Heart left ventricle (tissue), 16 donors: ENCODE results near the gene MAST4. TPM values are rescaled to one million over a fixed set of nuclear protein-coding genes. Genes with fewer than 3 reads are reported as not detected.

Experiments
- ATAC-seq, 4 donors: fragments of 200-7000 bp; cut with Tn5 transposase; one replicate each; pipeline ENCODE4 v1.9.1; 2020 to 2022; ENCODE audit warnings: moderate library complexity in 4 of 4, mild to moderate bottlenecking in 3 of 4, moderate number of reproducible peaks in 1 of 4
- DNase-seq, 5 donors: peaks; one replicate each; pipeline ENCODE4 v3.0.0-alpha.2; 2020
- H3K27ac ChIP-seq, 12 donors: fragments of 200-600 bp; sonication (generic) in 4 of 12; one replicate each; pipeline versions ENCODE4 v1.5.0 to v1.8.0; 2016 to 2022; ENCODE audit warnings: mild to moderate bottlenecking in 2 of 12
- H3K27me3 ChIP-seq, 9 donors: fragments of 200-600 bp; sonication (generic) in 2 of 9; one replicate each; pipeline versions ENCODE4 v1.5.1 to v1.8.0; 2016 to 2022; ENCODE audit warnings: mild to moderate bottlenecking in 3 of 9
- H3K36me3 ChIP-seq, 9 donors: fragments of 200-600 bp; sonication (generic) in 2 of 9; one replicate each; pipeline versions ENCODE4 v1.5.0 to v1.8.0; 2018 to 2022; ENCODE audit warnings: mild to moderate bottlenecking in 2 of 9
- H3K4me1 ChIP-seq, 12 donors: fragments of 200-600 bp; sonication (generic) in 4 of 12; one replicate each; pipeline versions ENCODE4 v1.5.0 to v1.8.0; 2016 to 2022; ENCODE audit warnings: mild to moderate bottlenecking in 3 of 12
- H3K4me3 ChIP-seq, 12 donors: fragments of 200-600 bp; sonication (generic) in 4 of 12; one replicate each; pipeline versions ENCODE4 v1.5.0 to v1.8.0; 2017 to 2022; ENCODE audit warnings: mild to moderate bottlenecking in 9 of 12, moderate library complexity in 4 of 12
- H3K9me3 ChIP-seq, 12 donors: fragments of 200-600 bp; sonication (generic) in 4 of 12; one replicate each; pipeline versions ENCODE4 v1.5.0 to v1.8.0; 2016 to 2022; ENCODE audit warnings: mild to moderate bottlenecking in 1 of 12
- CTCF ChIP-seq, 12 donors: fragments of 200-600 bp; sonication (generic) in 4 of 12; IDR thresholded peaks; one replicate each; pipeline versions ENCODE4 v1.5.0 to v1.8.0; 2018 to 2022; ENCODE audit warnings: antibody characterized with exemption in 12 of 12, mild to moderate bottlenecking in 5 of 12
- POLR2A ChIP-seq, 2 donors: fragments of 450-650 bp; IDR thresholded peaks; one replicate each; pipeline ENCODE4 v1.6.1; 2017; ENCODE audit warnings: antibody characterized with exemption in 2 of 2, mild to moderate bottlenecking in 2 of 2, moderate library complexity in 2 of 2
- WGBS, 4 donors: extraction: QIAGEN DNeasy Blood & Tissue Kit in 2 of 4; methylation state at CpG; one replicate each; pipeline versions ENCODE4 v1.1.5 to v1.1.7; 2013 to 2018; 5-methylcytosine and 5-hydroxymethylcytosine counted together
- intact Hi-C, 10 donors: fragments of 100-400 bp; cut with DNase I; formaldehyde crosslinking; loops; one replicate each; pipeline versions ENCODE4 v1.11.1 to v1.14.2; 2022
- polyA plus RNA-seq, 2 donors: library from polyadenylated mRNA; stranded (reverse); fragments of 200-250 nt; gene quantifications; one replicate each; pipeline ENCODE4 v1.2.3, GENCODE V29; 2013
- total RNA-seq, 9 donors: library from RNA; depleted of rRNA in 2 of 9; stranded (reverse); fragments of >200 nt in 2 of 9; fragmentation: NEBNext Ultra II Directional in 3 of 9; extraction: Animal tissue kit (Norgen Biotek cat#: 25700) in 3 of 9; gene quantifications; one replicate each; pipeline versions ENCODE4 v1.1.0 to v1.2.4, GENCODE V29; 2016 to 2023
- donor health status: ischemic (EF 13 %, LVEDD 7.1; RV severe dilation, severe dysfunction).
- donor health status: healthy with polysubstance abuse.
- donor health status: DM: no; HTN: yes; CAD: no.
- donor health status: DM: no; HTN: no; CAD: no.
- donor health status: ischemic (EF 25% LVEDD 6.9; RV normal size, moderate dysfunction).
- donor health status: ischemic (EF 25% LVEDD 5.7; RV mildly dilated, moderate dysfunction).
- donor health status: healthy.
- donor health status: DM: yes; HTN: yes; CAD: no.
- donor health status: ischemic (EF 35%, LVEDD 5.7; RV mildly dilated, moderate dysfunction).
- donor health status: nonischemic (EF 11% LVEDD 7.7; RV severe dilation, severe dysfunction).
- donor health status: DM: yes; HTN: yes; CAD: no.
- donor health status: PGD.
- donor health status: ischemic (EF 29% LVEDD 5.4; RV normal size, mild dysfunction).
- donor health status: nonischemic (EF 23%, LVEDD 6.1; RV moderate dilation, normal function).

MAST4 gene
- total and polyA plus RNA-seq, 11 donors = 26.8 to 96.2 (median 68.1) TPM

GRCh38 chr5:67003685-67003934 lies 407.4 kb downstream of the MAST4 start:
- Histone ChIP-seq H3K9me3 (no peaks in the 10 kb centered on the region), H3K27me3 (no peaks in the 10 kb centered on the region), H3K4me1 (peaks cover 0 to 56% (median 39%) of the 10 kb centered on the region in 12 donors), H3K36me3 (no peaks in the 10 kb centered on the region), H3K4me3 (peak overlapping the region; percentile 30 to 69 (median 62)), H3K27ac (peak overlapping the region; percentile 83 to 95 (median 90))
- TF ChIP-seq POLR2A (IDR thresholded peaks at IDR 0.05) (no peak), CTCF (IDR thresholded peaks at IDR 0.05) (no peak)
- 3 to 4% (median 4%) methylated on average over 4 of the region's 4 CpGs for WGBS, 4 donors
- DNase-seq = no peak
- ATAC-seq = no peak
- intact Hi-C loops = loop anchor here in 7 of 10 donors (5.0 to 10.0 kb wide), 6 partner anchors 44 to 101 kb away; no protein-coding TSS in a partner anchor

- Histone ChIP-seq H3K9me3 (no peaks in the 10 kb centered on the region), H3K4me1 (peaks cover 0 to 56% (median 39%) of the 10 kb centered on the region in 12 donors), H3K27ac (peak overlapping the region; percentile 83 to 95 (median 90)), H3K36me3 (no peaks in the 10 kb centered on the region), H3K4me3 (peak overlapping the region; percentile 30 to 69 (median 62)), H3K27me3 (no peaks in the 10 kb centered on the region)
- peak; percentile 86 to 94 (median 91) for DNase-seq
- 0 to 1% (median 0%) methylated on average over 46 to 54 of the region's 54 CpGs for WGBS, 4 donors
- TF ChIP-seq CTCF (IDR thresholded peaks at IDR 0.05) (peak in 1 of 12 donors; percentile 10), POLR2A (IDR thresholded peaks at IDR 0.05) (peak in 1 of 2 donors; percentile 78)
- peak; percentile 85 to 93 (median 92) for ATAC-seq
- intact Hi-C loops = loop anchor here in 9 of 10 donors (2.0 to 10.0 kb wide), 7 partner anchors 43 to 101 kb away; no protein-coding TSS in a partner anchor
Observed at GRCh38 chr5:67003935-67004729, 407.9 kb downstream of the MAST4 start.

- DNase-seq (peak in 1 of 5 donors; percentile 21), ATAC-seq (no peak)
- Histone ChIP-seq H3K36me3 (no peaks in the 10 kb centered on the region), H3K27me3 (no peaks in the 10 kb centered on the region), H3K27ac (peak overlapping the region; percentile 83 to 95 (median 90)), H3K4me1 (peaks cover 0 to 60% (median 43%) of the 10 kb centered on the region in 12 donors), H3K9me3 (no peaks in the 10 kb centered on the region), H3K4me3 (peak overlapping the region; percentile 30 to 69 (median 62))
- TF ChIP-seq POLR2A (IDR thresholded peaks at IDR 0.05) = no peak
- 6 to 9% (median 7%) methylated on average over 11 of the region's 11 CpGs for WGBS, 4 donors
- intact Hi-C loops = loop anchor here in 9 of 10 donors (2.0 to 10.0 kb wide), 8 partner anchors 37 to 100 kb away; no protein-coding TSS in a partner anchor
Observed at GRCh38 chr5:67004730-67005350, 408.6 kb downstream of the MAST4 start.

GRCh38 chr5:67005737-67006499 lies 409.7 kb downstream of the MAST4 start:
- no peak for TF ChIP-seq POLR2A (IDR thresholded peaks at IDR 0.05)
- intact Hi-C loops = loop anchor here in 7 of 10 donors (2.0 to 10.0 kb wide), 6 partner anchors 36 to 99 kb away; no protein-coding TSS in a partner anchor
- H3K27me3 ChIP-seq = no peaks in the 10 kb centered on the region
- DNase-seq (no peak), ATAC-seq (no peak)
- H3K4me3 ChIP-seq = peak overlapping the region in 11 of 12 donors; percentile 53 to 69 (median 63)
- H3K4me1 ChIP-seq = peaks cover 0 to 70% (median 52%) of the 10 kb centered on the region in 12 donors
- no peaks in the 10 kb centered on the region for H3K36me3 ChIP-seq
- no peaks in the 10 kb centered on the region for H3K9me3 ChIP-seq
- 64 to 76% (median 69%) methylated on average over 3 of the region's 3 CpGs for WGBS, 4 donors
- H3K27ac ChIP-seq = peak overlapping the region in 11 of 12 donors; percentile 83 to 95 (median 90)
